Stomach (tissue), 4 donors: ENCODE measurements around the gene PHF11.

Source experiments
- EP300 ChIP-seq: sonication (generic); formaldehyde crosslinking; IDR thresholded peaks from one replicate; pipeline ENCODE4 v1.6.1; 2017; ENCODE audit warnings: antibody characterized with exemption
- POLR2A ChIP-seq, 4 donors: fragments of 450-650 bp; IDR thresholded peaks; one replicate each; pipeline ENCODE4 v1.6.1; 2016; ENCODE audit warnings: antibody characterized with exemption in 4 of 4, control low read depth in 2 of 4, mild to moderate bottlenecking in 1 of 4, moderate library complexity in 1 of 4
- TF ChIP-seq, protein P1 (sequence below), 7 experiments: fragments of 450-650 bp in 4 of 7; fragments of 200-600 bp in 3 of 7; sonication (generic) in 3 of 7; IDR thresholded peaks; one replicate each; pipeline ENCODE4 v1.5.1; 2016 to 2019; ENCODE audit warnings: antibody characterized with exemption in 7 of 7, control low read depth in 2 of 7, mild to moderate bottlenecking in 1 of 7

DNA sequence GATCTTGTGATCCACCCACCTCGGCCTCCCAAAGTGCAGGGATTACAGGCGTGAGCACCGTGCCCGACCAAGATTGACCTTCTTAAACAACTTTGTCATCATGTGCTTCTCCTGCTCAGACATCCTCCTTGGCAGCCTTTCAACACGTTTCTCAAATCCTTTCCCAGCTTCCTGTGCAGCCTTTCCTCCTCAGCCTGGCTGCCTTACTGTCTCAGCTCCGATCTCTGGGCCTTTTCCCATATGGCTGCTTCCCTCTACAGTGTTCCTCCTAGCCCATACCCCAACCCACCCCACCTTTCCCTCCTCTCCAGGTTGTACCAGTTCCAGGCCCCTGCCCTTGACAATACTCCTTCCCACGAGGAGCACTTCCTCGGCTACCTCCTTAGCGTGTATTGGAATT, 7.2 kb downstream of the PHF11 start:
- TF ChIP-seq, protein P1, sequence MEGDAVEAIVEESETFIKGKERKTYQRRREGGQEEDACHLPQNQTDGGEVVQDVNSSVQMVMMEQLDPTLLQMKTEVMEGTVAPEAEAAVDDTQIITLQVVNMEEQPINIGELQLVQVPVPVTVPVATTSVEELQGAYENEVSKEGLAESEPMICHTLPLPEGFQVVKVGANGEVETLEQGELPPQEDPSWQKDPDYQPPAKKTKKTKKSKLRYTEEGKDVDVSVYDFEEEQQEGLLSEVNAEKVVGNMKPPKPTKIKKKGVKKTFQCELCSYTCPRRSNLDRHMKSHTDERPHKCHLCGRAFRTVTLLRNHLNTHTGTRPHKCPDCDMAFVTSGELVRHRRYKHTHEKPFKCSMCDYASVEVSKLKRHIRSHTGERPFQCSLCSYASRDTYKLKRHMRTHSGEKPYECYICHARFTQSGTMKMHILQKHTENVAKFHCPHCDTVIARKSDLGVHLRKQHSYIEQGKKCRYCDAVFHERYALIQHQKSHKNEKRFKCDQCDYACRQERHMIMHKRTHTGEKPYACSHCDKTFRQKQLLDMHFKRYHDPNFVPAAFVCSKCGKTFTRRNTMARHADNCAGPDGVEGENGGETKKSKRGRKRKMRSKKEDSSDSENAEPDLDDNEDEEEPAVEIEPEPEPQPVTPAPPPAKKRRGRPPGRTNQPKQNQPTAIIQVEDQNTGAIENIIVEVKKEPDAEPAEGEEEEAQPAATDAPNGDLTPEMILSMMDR (IDR thresholded peaks at IDR 0.05), result no peak
- TF ChIP-seq POLR2A (IDR thresholded peaks at IDR 0.05) (no peak), EP300 (no peak)
